OCI-LY7 (cell line): ENCODE measurements around the gene TESMIN.

ENCODE experiments used
- CTCF ChIP-seq: fragments of 200-600 bp; sonication (generic); conservative IDR thresholded peaks from 2 replicates; pipeline ENCODE4 v1.5.1; 2014; ENCODE audit warnings: mild to moderate bottlenecking, antibody characterized with exemption, low read length, moderate library complexity, mixed read lengths
- EZH2phosphoT487 ChIP-seq: fragments of 200-600 bp; sonication (generic); IDR thresholded peaks from 2 replicates; pipeline ENCODE4 v1.6.1; 2018; ENCODE audit warnings: low read depth, borderline replicate concordance, mild to moderate bottlenecking, mixed run types, antibody characterized with exemption, low read length, moderate library complexity, mixed read lengths

DNA sequence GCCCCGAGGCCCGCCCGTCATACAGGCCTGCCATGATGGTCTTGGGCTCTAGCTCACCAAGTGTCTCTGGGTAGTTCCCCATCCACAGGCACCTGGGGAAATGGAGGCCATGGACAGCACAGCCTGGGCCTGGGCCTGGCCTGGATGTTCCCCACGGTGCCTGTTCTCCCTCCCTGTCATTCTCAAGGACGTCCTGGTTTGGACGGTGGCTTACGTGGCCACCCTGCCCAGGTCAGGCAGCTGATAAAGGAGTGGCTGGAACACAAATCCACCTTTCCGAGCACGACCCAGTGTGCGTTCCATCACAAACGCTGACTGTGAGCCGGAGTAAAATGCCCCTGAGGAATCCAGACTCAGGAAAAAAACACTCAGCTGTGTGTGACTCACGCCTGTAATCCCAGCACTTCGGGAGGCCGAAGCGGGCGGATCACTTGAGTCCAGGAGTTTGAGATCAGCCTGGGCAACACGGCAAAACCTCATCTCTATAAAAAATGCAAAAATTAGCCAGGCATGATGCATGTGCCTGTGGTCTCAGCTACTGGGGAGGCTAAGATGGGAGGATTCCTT lies 41.2 kb upstream of the TESMIN start:
- TF ChIP-seq CTCF (no peak), EZH2phosphoT487 (no peak)
